Coronary artery (tissue), 2 donors: ENCODE data around the gene LRTM1.

Experiments
- DNase-seq: peaks from one replicate; pipeline ENCODE4 v3.0.0-alpha.2; 2017; ENCODE audit warnings: low spot score
- H3K27ac ChIP-seq, 2 donors: fragments of 200-600 bp; sonication (generic); one replicate each; pipeline ENCODE4 v1.5.1; 2016 to 2019
- H3K4me3 ChIP-seq: fragments of 200-600 bp; sonication (generic); 2 replicates; pipeline ENCODE4 v1.5.1; 2016; ENCODE audit warnings: mild to moderate bottlenecking, moderate library complexity
- TF ChIP-seq, protein P1 (sequence below): fragments of 200-600 bp; sonication (generic); IDR thresholded peaks from one replicate; pipeline ENCODE4 v1.5.1; 2019; ENCODE audit warnings: antibody characterized with exemption

The LRTM1 gene

DNA sequence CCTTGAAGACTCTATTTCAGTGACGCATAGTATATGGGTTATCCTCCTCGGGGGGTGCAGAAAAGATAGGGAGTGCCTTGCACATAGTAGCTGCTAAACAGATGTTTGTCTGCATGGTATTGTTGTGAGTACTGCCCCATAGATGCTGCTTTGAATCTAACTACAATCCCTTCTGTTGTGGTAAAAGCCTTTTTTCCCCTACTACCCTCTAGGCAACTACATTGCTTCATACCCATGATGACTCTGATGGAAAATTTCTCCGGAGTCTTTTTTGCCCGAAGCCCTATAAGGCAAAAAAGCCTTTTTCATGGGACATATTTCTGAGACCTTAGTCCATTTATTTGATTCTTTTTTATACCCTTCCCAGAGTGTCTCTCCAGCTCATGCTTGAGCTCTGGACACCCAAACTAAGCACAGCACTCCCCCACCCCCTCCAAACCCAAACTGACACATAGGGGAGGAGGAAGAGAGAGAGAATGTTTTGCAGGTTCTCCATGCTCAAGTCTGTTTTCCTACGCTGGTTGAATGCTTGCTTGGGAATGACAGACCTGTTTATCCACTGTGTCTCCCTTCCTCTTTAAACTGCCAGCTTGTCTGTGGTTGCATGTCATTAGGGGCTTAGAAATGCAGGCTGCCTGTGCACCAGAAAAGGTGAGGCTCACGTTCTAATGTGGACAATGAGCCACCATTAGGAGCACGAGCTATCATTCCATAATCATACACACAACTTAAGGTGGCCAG is 52.9 kb downstream of the LRTM1 start:
- Histone ChIP-seq H3K4me3 (no peak overlapping the region), H3K27ac (no peak overlapping the region)
- TF ChIP-seq, protein P1, sequence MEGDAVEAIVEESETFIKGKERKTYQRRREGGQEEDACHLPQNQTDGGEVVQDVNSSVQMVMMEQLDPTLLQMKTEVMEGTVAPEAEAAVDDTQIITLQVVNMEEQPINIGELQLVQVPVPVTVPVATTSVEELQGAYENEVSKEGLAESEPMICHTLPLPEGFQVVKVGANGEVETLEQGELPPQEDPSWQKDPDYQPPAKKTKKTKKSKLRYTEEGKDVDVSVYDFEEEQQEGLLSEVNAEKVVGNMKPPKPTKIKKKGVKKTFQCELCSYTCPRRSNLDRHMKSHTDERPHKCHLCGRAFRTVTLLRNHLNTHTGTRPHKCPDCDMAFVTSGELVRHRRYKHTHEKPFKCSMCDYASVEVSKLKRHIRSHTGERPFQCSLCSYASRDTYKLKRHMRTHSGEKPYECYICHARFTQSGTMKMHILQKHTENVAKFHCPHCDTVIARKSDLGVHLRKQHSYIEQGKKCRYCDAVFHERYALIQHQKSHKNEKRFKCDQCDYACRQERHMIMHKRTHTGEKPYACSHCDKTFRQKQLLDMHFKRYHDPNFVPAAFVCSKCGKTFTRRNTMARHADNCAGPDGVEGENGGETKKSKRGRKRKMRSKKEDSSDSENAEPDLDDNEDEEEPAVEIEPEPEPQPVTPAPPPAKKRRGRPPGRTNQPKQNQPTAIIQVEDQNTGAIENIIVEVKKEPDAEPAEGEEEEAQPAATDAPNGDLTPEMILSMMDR = no peak
- DNase-seq = no peak

DNA sequence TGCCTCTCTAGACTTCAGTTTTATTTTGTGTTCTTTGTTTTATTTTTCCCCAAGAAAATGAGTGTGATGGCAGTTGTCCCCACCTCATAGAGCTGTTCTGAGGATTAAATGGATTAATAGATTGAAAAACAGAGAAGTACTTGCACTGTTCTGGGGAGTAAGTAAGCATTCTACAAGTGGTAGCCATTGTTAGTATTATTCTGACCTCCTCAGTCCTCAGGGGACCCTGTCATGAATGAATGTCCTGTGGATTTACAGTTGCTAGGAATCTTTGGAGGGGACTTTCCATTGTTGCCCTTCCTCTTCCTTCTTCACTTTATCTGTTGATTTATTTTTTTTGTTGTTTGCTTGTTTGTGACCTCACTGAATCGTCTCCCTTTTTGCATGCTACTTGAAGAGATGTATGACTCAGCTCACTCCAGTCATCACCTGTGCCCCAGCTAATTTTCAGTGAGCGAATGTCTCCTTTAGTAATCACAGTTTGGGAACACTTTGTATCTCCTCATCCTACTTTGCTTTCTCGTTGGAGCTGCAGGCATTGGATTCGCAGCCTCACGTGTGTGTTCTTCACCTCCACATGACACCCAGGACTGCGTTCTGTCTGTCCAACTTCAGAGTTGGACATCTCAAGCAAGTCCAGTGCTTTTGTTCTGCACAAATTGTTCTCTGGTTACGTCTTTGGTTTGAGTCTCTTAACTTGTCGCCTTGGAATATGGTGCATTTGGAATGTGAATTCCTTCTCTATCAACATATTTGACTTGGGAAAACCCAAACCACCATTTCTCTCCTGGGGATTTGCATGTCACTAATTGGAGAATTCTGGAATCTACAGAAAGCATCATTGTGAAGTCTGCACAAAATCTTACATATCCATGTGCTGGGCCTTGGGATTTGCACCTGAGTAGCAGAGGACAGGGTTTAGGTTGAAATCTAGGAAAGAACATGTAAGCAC is 54.5 kb downstream of the LRTM1 start:
- TF ChIP-seq, protein P1 = no peak
- no peak for DNase-seq
- H3K27ac ChIP-seq = no peak overlapping the region

GRCh38 chr3:54871867-54872266 is 56.0 kb downstream of the LRTM1 start:
- no peak overlapping the region for H3K27ac ChIP-seq
- TF ChIP-seq, protein P1 = no peak

More for the DNA sequence above, 54.5 kb downstream of the LRTM1 start:
- no peak overlapping the region for H3K4me3 ChIP-seq

GRCh38 chr3:54870423-54870822 is 57.4 kb downstream of the LRTM1 start:
- TF ChIP-seq, protein P1 = no peak
- DNase-seq = no peak

More at GRCh38 chr3:54871867-54872266, 56.0 kb downstream of the LRTM1 start:
- DNase-seq = no peak
- no peak overlapping the region for H3K4me3 ChIP-seq

More at GRCh38 chr3:54870423-54870822, 57.4 kb downstream of the LRTM1 start:
- Histone ChIP-seq H3K4me3 (no peak overlapping the region), H3K27ac (no peak overlapping the region)
